T1000 (cell line): Measurements from ENCODE around the gene SPINT1.
"Not testable (repeated sequence)": the region's sequence is repeated elsewhere in the genome, so short reads cannot be mapped to it uniquely, and the experiment has no call there.

Experiments
- DNase-seq: peaks from one replicate; lab custom pipeline; 2025; ENCODE audit warnings: mixed read lengths; lab: John Stamatoyannopoulos, UW

SPINT1 gene

DNA sequence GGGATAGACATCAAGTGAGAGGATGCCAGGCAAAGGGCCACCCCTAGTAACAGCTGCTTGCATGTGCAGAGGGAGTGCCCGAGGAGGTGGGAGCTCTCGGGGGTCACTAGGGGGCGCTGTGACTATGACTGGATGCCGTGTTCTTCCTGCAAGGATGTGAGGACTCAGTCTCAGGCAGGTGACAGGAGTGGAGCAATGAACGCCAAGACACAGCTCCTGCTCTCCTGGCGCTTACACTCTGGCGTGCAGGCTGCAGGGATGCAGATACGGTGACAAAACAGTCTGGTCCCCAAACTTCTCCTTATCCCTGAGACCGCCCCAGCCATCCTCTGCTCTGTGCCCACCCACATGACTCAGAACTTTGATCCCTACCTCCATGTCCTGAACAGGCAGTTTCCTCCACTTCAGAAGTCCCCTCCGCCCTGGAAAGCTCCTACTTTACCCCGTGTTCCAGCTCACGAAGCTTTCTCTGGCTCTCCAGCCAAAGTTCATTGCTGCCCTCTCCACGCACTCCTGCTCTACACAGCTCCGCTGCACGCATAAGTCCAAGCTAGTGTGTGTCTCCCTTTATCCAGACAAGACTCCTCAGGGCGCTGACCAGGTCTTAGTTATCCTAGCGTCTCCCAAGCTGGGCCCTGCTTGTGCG lies 15.5 kb downstream of the SPINT1 start:
- peak; percentile 35 for DNase-seq

DNA sequence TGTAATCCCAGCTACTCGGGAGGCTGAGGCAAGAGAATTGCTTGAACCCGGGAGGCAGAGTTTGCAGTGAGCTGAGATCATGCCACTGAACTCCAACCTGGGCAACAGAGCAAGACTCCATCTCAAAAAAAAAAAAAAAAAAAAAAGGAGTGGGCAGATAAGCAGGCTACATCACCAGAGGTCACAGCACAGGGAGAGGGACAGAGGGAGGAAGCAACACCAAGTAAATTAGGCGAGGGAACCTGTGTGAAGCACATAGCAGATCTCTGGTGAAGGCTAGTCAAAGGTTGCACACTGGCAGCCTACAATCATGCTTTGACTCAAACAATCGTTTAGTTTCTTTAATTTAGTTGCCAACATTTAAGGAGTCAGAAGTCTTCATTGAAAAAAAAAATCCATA lies 17.3 kb downstream of the SPINT1 start:
- DNase-seq = not testable (repeated sequence)

- no peak for DNase-seq
These were observed 19.9 kb downstream of the SPINT1 start for GRCh38 chr15:40863660-40864270.

DNA sequence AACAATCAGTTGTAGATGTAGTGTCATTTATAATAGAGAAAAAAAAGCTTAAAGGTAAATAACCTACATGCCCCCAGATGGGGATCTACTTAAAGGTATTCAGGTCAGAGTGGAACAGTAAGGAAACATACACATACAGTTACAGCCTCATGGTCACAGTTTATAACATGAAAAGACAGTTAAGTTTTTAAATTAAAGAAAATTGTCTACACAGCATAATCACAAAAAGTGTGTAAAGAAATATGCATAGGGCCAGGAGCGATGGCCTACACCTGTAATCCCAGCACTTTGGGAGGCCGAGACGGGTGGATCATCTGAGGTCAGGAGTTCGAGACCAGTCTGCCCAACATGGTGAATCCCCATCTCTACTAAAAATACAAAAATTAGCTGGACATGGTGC lies 23.4 kb downstream of the SPINT1 start:
- no peak for DNase-seq

GRCh38 chr15:40869686-40870085 lies 25.8 kb downstream of the SPINT1 start:
- no peak for DNase-seq

- DNase-seq = no peak
These were observed 26.9 kb downstream of the SPINT1 start for GRCh38 chr15:40870716-40871115.

DNA sequence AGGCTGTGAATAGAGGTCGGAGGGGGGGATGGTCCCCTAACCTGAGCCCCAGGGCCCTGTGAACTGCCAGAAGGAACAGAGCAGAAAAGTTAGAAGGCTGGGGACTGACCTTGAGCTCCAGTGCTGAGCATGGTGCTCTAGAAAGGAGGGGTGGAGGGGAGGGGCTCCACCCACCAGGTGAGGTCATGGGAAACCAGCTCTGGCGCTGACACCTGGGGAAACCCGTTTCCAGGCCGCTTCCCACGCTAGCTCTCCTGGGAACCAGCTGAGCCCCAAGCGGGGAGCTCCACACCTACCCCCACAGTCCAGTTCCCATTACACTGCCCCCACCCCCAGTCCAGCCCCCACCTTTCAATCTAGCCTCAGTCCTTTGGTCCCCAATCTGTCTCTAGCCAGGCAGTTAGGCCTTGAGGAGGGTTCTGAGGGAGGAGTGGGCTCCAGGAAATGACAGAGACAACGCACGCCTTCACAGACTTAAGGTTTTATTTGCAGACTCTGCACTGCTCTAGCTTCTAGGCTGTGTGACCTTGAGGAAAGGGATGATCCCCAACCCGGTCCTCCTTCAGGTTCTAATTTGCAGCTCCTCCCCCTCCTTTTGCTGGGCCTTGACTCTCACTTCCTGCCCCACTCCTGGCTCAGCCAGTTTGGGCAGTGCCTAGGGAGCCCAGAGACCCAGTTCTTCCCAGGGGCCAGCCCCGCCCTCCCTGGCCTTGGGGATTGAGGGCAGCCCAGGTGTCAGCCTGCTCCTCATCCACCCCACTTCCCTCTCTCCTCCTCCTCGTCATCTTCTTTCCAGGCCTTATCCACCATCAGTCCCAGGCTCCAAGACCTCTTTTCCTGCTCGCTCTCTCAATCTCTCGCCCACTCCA lies 28.1 kb downstream of the SPINT1 start:
- no peak for DNase-seq

DNA sequence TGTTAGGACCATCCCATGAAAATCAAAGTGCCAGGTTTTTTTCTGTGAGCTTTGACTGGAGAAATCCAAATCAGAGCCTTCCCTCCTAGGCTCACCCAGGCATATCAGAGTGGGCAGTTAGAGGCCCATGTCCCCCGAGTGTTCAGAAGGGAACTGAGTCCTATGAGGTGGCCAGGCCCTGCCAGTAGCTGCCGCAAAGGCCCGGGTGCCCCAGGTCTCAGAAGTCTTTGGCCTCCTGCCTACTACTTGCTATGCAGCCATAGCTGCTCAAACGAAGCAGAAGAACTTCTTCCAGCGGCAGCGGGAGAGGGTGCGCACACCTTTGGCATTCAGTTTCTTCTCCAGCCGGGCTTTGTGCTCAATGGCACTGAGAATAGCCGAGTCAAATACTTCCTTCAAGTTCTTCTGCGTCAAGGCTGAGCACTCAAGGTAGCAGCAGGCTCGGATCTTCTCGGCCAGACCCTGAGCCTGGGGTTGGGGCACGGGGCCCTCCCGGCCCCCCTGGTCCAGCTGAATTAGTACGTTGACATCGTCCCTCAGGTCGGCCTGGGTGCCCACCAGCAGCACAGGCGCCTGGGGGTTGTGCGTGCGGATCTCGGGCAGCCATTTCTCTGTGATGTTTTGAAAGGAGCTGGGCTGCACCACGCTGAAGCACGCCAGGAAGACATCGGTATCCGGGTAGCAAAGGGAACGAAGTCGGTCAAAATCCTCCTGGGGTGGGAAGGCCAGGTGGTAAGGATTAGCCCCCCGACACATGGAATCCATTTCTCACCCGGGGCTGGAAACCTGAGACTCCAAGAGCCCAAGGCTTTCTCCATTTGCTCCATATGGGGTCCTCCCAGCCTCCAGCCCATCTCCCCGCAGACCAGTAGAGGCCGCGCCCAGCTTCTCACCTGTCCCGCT lies 29.2 kb downstream of the SPINT1 start:
- no peak for DNase-seq

DNA sequence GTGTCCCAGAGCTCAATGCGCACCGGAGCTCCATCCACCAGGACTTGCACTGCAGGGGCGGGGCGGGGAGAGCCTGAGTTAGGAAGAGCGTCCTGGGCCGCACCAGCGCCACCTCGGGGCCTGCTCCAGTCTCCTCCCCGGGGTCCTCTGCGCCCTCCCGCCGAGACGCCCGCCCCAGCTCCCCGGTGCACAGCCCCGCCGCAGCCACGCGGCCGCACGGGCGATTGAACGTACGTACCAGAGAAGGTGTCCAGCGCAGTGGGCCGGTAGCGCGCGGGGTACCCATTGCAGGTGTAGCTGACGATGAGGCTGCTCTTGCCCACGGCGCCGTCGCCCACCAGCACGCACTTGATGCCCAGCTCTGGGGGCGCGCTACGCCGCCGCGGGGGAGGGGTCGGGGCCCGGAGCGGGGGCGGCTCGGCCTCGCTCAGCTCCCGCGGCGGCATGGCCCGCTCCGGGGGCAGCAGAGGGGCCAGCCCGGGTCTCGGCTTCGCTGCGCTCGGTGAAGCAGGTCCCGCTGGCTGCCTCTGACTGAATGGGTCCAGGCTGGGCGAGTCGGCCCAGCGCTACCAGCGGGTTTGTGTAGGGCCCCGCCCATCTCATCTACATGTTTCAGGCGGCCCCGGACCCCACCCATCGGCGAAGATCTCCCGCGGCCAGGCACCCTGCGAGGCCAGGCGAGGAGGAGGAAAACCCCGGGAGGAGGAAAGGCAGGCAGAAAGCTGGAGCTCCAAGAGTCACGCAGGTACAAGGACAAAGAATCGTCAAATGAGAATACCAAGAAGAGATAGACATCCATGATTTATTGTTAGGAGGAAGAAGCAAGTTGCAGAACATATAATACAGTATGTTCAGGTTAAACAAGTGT lies 30.1 kb downstream of the SPINT1 start, which contains the start of gene RHOV:
TSS of gene RHOV (minus strand) at position 541 of the 868 bp plus-strand sequence. CDS start at position 446, 95 bp downstream.
- DNase-seq = no peak

DNA sequence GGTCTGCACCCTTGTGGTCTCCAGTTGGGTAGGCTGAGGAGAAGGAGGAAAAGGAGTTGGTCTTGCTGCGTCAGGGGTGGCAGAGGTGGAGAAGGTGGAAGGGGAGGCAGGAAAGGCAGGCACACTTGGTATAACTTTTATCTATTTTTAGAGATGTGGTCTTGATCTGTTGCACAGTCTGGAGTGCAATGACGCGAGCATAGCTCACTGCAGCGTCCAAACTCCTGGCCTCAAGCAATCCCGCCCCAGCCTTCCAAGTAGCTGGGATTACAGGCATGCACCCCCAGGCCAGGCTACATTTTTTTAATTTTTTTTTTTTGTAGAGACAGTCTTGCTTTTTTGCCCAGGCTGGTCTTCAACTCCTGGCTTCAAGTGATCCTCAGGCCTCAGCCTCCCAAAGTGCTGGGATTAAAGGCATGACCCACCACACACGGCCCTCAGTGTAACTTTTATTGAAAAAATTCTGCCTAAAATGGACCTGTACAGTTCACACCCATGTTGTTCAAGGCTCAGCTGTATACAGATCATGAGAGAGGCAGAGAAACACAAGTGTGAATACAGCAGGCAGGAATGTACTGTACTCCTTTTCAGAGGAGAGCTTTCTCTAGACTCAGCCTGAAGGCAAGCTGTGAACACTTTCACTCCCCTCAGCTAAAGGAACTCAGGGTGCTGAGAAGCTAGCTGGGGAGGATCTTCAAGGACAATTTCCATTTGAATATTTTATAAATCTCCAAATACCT lies 32.3 kb downstream of the SPINT1 start:
- DNase-seq = no peak

GRCh38 chr15:40877694-40878093 lies 33.8 kb downstream of the SPINT1 start:
- DNase-seq = no peak

GRCh38 chr15:40878785-40879184 lies 34.9 kb downstream of the SPINT1 start:
- no peak for DNase-seq

DNA sequence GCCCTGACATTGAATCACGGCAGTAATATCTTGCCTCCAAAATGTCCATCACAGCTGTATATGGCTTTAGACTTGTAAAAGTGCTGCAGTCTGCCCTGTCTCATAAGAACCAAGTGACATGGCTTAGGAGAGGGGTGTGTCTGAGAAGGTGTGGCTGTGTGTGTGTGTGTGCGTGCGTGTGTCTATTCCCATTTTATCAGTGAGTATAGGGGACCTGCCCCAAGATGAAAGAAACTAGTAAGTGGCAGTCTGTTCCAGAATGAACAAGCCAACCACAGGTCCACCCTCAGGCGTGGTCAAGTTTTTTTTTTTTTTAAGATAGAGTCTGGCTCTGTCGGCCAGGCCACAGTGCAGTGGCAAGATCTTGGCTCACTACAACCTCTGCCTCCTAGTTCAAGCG lies 35.8 kb downstream of the SPINT1 start:
- DNase-seq = no peak

GRCh38 chr15:40881351-40881750 lies 37.5 kb downstream of the SPINT1 start:
- no peak for DNase-seq

DNA sequence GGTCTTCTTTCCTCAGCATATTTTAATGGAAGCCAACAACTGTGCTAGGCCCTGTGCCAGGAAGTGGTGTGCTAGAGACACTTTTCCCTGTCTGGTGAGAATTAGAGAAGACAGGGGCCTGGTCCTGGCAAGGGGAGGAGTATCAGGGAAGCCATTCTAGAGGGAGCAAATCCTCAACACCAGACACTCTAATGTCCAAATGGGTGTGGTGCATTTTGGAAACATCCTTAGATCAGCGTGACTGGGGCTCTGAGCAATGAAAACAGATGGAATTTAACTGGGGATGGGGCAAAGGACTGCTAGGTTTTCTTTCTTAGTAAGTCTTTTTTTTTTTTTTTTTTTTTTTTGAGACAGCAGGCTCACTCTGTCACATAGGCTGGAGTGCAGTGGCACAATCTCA lies 42.7 kb downstream of the SPINT1 start:
- DNase-seq = no peak

DNA sequence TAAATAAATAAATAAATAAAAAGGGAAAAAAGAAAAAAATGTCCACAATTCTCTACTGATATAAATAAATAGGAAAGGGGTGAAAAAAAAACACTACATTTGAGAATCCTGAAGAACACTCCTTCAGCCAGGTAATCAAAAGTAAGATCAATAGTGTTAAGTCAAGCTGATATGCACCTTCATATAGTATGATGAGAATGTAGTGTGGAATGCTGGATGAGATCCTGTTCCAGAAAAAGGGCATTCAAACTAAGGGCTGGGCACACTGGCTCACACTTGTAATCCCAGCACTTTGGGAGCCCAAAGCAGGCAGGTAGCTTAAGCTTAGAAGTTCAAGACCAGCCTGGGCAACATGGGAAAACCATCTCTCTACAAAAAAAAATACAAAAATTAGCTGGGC lies 45.3 kb downstream of the SPINT1 start:
- no peak for DNase-seq

DNA sequence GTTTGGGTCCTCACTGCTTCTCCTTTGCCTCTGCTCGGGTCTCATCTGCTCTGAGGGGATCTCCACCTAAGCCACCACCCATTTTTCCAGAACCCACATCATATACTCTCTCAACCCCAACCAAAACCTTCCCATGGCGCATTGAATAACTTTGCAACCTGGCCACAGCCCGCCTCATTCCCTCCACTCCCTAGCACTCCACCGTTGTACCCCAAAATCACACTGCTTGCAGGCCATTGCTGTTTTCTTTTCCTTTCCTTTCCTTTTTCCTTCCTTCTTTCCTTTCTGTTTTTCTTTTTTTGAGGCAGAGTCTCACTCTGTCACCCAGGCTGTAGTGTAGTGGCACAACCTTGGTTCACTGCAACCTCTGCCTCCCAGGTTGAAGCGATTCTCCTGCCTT lies 47.3 kb downstream of the SPINT1 start:
- no peak for DNase-seq

DNA sequence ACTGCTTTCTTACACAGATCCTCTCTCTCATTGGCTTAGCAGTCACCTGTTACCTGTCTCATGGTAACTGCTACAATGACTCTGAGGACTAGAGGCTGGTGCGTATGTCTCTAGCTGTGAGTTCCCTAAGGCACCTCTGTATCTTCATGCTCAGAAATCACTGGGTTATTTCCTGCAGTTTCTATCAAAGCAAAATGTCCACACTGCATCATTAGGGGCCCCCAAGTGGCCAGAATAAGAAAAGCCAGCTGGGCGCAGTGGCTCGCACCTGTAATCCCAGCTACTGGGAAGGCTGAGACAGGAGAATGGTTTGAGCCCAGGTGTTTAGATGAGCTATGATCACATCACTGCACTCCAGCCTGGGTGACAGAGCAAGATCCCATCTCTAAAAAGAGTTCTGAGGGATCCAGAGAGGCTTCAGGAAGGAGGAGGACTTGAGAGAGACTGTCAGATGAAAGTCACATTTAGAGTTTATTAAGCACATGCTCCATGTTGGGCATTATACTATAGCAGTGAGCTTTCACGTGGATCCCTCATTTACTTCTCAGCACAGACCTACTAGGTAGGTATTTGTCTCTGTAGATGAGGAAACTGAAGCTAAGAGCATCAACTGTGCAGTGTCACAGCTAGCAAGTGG lies 48.1 kb downstream of the SPINT1 start:
- DNase-seq = no peak

DNA sequence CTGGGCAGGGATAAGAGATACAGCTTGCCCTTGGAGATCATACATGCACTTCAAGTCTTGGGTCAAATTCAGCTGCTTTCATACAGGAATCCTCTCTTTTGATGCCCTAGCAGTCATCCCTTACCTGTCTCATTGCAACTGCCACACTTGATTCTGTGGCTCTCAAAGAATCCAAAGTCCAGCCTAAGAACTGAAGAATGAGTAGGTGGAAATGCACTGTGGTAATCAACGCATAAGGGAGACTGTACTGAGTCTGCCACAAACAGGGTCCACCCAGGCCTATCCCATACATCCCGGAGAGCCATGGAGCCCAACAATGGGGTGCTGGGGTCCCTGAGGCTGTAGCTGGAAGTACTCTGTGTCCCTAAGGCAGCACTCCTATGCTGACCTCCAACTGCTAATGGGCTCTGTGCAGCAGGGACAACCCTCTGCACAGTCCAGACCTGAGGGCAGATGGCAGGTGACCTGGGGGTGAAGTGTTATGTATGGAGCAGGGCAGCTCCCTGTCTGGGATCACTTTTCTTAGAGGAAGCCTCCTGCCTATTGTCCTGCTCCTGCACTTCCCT lies 48.7 kb downstream of the SPINT1 start:
- DNase-seq = no peak
